ENCODE results near the gene PLXDC2. TPM values are rescaled to one million over a fixed set of nuclear protein-coding genes. Genes with fewer than 3 reads are reported as not detected.

PLXDC2 gene
- total RNA-seq, 1 donor from 2014 or later: 73.1 TPM

- no peak for DNase-seq (ENCODE audit: low spot score)
- H3K27me3 Mint-ChIP-seq (ENCODE audit: unreplicated experiment): peaks cover 3% of the 10 kb centered on the region
- TF ChIP-seq CTCF (IDR thresholded peaks at IDR 0.05; ENCODE audit: unreplicated experiment): no peak
- no peak overlapping the region for H3K27ac Mint-ChIP-seq (ENCODE audit: unreplicated experiment)
- no peaks in the 10 kb centered on the region for H3K4me1 Mint-ChIP-seq (ENCODE audit: unreplicated experiment)
- no peaks in the 10 kb centered on the region for H3K9me3 Mint-ChIP-seq (ENCODE audit: unreplicated experiment)
- no peak overlapping the region for H3K4me3 Mint-ChIP-seq (ENCODE audit: unreplicated experiment)
- no peaks in the 10 kb centered on the region for H3K36me3 Mint-ChIP-seq (ENCODE audit: low read depth, unreplicated experiment)
These were observed 473.0 kb downstream of the PLXDC2 start for GRCh38 chr10:20289070-20289828.

DNA sequence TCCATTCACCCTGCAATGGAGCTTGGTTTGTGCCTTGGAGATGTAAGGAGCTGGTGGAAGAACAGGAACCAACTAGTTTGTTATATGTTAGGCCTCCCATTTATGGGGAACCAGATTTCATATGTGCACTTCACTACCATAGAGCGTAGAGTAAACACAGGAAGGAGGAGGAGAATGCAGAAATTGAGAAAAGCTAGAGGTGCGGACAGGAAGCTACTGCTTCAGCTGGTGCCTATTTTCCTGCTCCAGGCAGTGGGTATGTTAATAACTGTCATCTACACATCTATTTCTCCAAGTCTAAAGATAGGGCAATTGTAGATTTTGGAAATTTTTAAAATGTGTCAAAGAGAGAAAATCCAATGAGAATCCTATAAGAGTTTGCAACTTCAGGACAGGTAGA, 482.2 kb downstream of the PLXDC2 start:
- H3K36me3 Mint-ChIP-seq (ENCODE audit: low read depth, unreplicated experiment): peaks cover 15% of the 10 kb centered on the region
- H3K27me3 Mint-ChIP-seq (ENCODE audit: unreplicated experiment): peaks cover 2% of the 10 kb centered on the region
- TF ChIP-seq CTCF (IDR thresholded peaks at IDR 0.05; ENCODE audit: unreplicated experiment): no peak
- H3K9me3 Mint-ChIP-seq (ENCODE audit: unreplicated experiment): peaks cover 14% of the 10 kb centered on the region
- no peaks in the 10 kb centered on the region for H3K4me1 Mint-ChIP-seq (ENCODE audit: unreplicated experiment)
- no peak overlapping the region for H3K4me3 Mint-ChIP-seq (ENCODE audit: unreplicated experiment)
- DNase-seq (ENCODE audit: low spot score): no peak
- no peak overlapping the region for H3K27ac Mint-ChIP-seq (ENCODE audit: unreplicated experiment)

DNA sequence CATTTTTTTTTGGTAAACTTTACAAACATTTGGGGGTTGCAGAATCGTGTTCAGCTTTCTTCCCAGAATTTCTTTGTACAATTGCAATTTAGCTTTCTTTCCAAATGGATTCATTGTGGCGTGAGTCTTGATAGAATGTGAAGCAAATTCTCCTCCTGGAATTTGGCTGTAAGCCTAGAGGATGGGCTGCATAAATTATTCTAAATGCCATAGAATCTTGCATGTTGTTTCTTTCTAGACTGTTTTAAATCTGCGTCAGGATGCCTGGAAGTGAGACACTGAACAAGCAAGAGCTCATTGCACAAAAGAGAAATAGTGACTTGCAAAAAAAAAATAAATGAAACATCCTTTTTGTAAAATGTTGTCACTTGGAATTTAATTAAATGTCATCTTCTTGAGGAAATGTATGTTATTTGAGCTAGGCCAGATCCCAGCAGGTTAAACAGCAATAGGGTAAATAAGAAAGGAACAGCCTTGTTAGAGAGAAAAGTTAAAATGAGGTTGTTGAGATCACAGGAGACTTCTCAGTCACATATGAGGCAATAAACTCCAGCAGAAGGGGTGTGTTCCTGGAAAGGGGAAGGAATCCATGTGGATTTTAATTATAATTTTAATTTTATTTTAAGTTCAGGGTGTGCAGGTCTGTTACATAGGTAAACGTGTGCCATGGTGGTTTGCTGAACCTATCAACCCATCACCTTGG, 483.0 kb downstream of the PLXDC2 start:
- H3K27ac Mint-ChIP-seq (ENCODE audit: unreplicated experiment): no peak overlapping the region
- H3K4me1 Mint-ChIP-seq (ENCODE audit: unreplicated experiment): no peaks in the 10 kb centered on the region
- no peak overlapping the region for H3K4me3 Mint-ChIP-seq (ENCODE audit: unreplicated experiment)
- H3K36me3 Mint-ChIP-seq (ENCODE audit: low read depth, unreplicated experiment): peaks cover 15% of the 10 kb centered on the region
- peaks cover 2% of the 10 kb centered on the region for H3K27me3 Mint-ChIP-seq (ENCODE audit: unreplicated experiment)
- peaks cover 14% of the 10 kb centered on the region for H3K9me3 Mint-ChIP-seq (ENCODE audit: unreplicated experiment)
- no peak for DNase-seq (ENCODE audit: low spot score)
- no peak for TF ChIP-seq CTCF (IDR thresholded peaks at IDR 0.05; ENCODE audit: unreplicated experiment)

DNA sequence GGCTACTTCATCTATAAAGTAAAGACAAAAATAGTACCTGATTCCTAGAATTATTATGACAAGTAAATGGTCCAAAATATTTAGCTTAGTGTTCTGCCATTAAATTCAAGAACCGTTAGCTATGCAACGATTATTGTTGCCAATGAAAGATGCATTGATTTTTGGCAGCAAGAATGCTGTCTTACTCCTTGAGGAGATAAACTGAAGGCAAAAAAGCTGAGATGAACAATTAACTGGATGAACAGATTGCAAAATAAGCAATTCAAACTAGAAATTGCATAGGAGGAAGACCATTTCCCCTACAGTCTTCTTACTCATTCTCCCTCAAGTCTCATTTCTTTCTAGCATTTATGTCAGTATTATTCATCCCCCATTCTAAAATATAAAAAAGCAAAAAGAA, 484.5 kb downstream of the PLXDC2 start:
- H3K9me3 Mint-ChIP-seq (ENCODE audit: unreplicated experiment): peaks cover 14% of the 10 kb centered on the region
- no peaks in the 10 kb centered on the region for H3K4me1 Mint-ChIP-seq (ENCODE audit: unreplicated experiment)
- H3K4me3 Mint-ChIP-seq (ENCODE audit: unreplicated experiment): no peak overlapping the region
- H3K27ac Mint-ChIP-seq (ENCODE audit: unreplicated experiment): no peak overlapping the region
- H3K27me3 Mint-ChIP-seq (ENCODE audit: unreplicated experiment): peaks cover 2% of the 10 kb centered on the region
- no peak for DNase-seq (ENCODE audit: low spot score)
- H3K36me3 Mint-ChIP-seq (ENCODE audit: low read depth, unreplicated experiment): peaks cover 12% of the 10 kb centered on the region
- no peak for TF ChIP-seq CTCF (IDR thresholded peaks at IDR 0.05; ENCODE audit: unreplicated experiment)

GRCh38 chr10:20302033-20302432, 485.8 kb downstream of the PLXDC2 start:
- Mint-ChIP-seq H3K4me1 (ENCODE audit: unreplicated experiment) (no peaks in the 10 kb centered on the region), H3K27ac (ENCODE audit: unreplicated experiment) (no peak overlapping the region), H3K27me3 (ENCODE audit: unreplicated experiment) (peaks cover 2% of the 10 kb centered on the region), H3K4me3 (ENCODE audit: unreplicated experiment) (no peak overlapping the region), H3K36me3 (ENCODE audit: low read depth, unreplicated experiment) (peaks cover 8% of the 10 kb centered on the region), H3K9me3 (ENCODE audit: unreplicated experiment) (peaks cover 14% of the 10 kb centered on the region)
- no peak for TF ChIP-seq CTCF (IDR thresholded peaks at IDR 0.05; ENCODE audit: unreplicated experiment)
- no peak for DNase-seq (ENCODE audit: low spot score)

Data from endothelial cell (in vitro differentiated cells).